Activated CD8-positive, alpha-beta T cell treated with anti-CD3 and anti-CD28 coated beads, Interleukin-2, amount 10 ng/mL, durations not matched to agents 7 days and 5 days (primary cell): ENCODE measurements around the gene HRAS. TPM values are rescaled to one million over a fixed set of nuclear protein-coding genes. Genes with fewer than 3 reads are reported as not detected.

Source experiments
- ATAC-seq: fragments of 150-1000 bp; cut with Tn5 transposase; one replicate; pipeline ENCODE4 v1.10.0; 2021; ENCODE audit warnings: moderate library complexity
- CTCF ChIA-PET: fragments of 350-600 bp; sonication (Branson Sonifier 250); formaldehyde crosslinking; loops from one replicate; lab custom pipeline; 2021; ENCODE audit warnings: antibody characterized with exemption; lab: Charles Lee
- POLR2A ChIA-PET: fragments of 350-600 bp; sonication (Branson Sonifier 250); formaldehyde crosslinking; loops from one replicate; lab custom pipeline; 2021; ENCODE audit warnings: antibody characterized with exemption; lab: Charles Lee
- DNase-seq: peaks from one replicate; pipeline ENCODE4 v3.0.0-alpha.2; 2020
- H3K27ac Mint-ChIP-seq: one replicate; pipeline ENCODE4 v1.8.0; 2021; ENCODE audit warnings: mild to moderate bottlenecking, mixed read lengths
- H3K27me3 Mint-ChIP-seq: one replicate; pipeline ENCODE4 v1.8.0; 2021; ENCODE audit warnings: low read depth, mixed read lengths
- H3K36me3 Mint-ChIP-seq: one replicate; pipeline ENCODE4 v1.8.0; 2021; ENCODE audit warnings: low read depth, mixed read lengths
- H3K4me1 Mint-ChIP-seq: one replicate; pipeline ENCODE4 v1.8.0; 2021; ENCODE audit warnings: low read depth, mixed read lengths
- H3K4me3 Mint-ChIP-seq: one replicate; pipeline ENCODE4 v1.8.0; 2021; ENCODE audit warnings: mild to moderate bottlenecking, mixed read lengths
- H3K9me3 Mint-ChIP-seq: one replicate; pipeline ENCODE4 v1.8.0; 2022; ENCODE audit warnings: mixed read lengths; ENCODE audit not compliant: insufficient read depth
- total RNA-seq, 2 experiments: library from RNA; stranded (reverse); gene quantifications; one replicate each; pipeline ENCODE4 v1.2.3, GENCODE V29; 2021

Gene HRAS
- total RNA-seq, 2 experiments from 2014 or later = 58.7 to 68.9 TPM

DNA sequence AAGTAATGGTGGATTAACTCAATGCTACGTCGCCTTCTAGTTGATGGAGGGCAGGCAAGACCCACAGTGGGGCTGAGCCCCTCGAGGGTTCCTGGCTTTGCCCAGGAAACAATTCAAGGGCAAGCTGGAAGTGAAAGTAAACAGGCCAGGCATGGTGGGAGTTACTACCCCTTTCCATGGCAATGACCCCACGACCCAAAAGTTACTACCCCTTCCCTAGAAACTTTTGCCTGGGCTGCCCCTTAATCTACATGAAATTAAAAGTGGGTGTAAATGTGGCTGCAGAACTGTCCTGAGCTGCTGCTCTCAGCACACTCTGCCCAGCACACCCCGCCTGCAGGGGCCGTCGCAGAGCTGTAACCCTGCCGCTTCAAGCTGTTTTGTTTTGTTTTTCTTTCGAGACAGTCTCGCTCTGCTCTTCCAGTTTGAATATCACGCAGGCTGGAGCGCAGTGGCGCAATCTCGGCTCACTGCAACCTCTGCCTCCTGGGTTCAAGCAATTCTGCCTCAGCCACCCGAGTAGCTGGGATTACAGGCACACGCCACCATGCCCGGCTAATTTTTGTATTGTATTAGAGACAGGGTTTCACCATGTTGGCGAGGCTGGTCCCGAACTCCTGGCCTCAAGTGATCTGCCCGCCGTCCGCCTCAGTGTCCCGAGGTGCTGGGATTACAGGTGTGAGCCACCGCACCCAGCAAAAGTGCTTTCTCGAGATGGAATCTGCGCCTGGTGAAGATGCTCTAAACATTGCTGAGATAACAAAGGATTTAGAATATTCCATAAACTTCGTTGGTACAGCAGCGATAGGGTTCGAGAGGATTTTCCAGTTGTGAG, 22.4 kb downstream of the HRAS start:
- no peaks in the 10 kb centered on the region for H3K27me3 Mint-ChIP-seq
- H3K4me3 Mint-ChIP-seq = no peak overlapping the region
- POLR2A ChIA-PET = no interaction called here
- peaks cover 9% of the 10 kb centered on the region for H3K4me1 Mint-ChIP-seq
- DNase-seq = no peak
- peaks cover 8% of the 10 kb centered on the region for H3K9me3 Mint-ChIP-seq
- H3K27ac Mint-ChIP-seq = no peak overlapping the region
- CTCF ChIA-PET = no interaction called here
- no peak for ATAC-seq
- H3K36me3 Mint-ChIP-seq = peaks cover 29% of the 10 kb centered on the region

DNA sequence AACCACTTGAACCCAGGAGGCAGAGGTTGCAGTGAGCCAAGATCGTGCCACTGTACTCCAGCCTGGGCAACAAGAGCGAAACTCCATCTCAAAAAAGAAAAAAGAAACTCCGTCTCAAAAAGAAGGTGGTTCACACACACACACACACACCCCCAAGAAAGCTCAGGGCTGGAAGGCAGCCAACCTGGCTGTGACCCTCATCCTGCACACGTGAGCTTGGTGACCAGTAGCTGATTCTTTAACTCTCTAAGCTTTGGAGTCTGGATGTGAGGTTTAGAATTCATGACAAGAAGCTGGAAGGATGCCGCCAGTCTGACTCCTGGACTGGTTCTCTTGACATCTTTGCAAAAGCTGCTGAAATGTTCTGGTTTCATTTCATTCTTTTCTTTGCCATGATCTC, 26.4 kb downstream of the HRAS start:
- H3K4me3 Mint-ChIP-seq = peak overlapping the region; percentile 25
- no peak for ATAC-seq
- no peak for DNase-seq
- no peak overlapping the region for H3K27ac Mint-ChIP-seq
- H3K9me3 Mint-ChIP-seq = no peaks in the 10 kb centered on the region
- peaks cover 23% of the 10 kb centered on the region for H3K36me3 Mint-ChIP-seq
- ChIA-PET POLR2A (interaction anchor here (0.7 kb wide), 1 partner anchor 122 kb away, joined by 4 read pairs; no protein-coding TSS in a partner anchor), CTCF (interaction anchor here (1.4 to 3.6 kb wide), 2 partner anchors 9 to 10 kb away, joined by 5 to 16 read pairs; no protein-coding TSS in a partner anchor)
- no peaks in the 10 kb centered on the region for H3K27me3 Mint-ChIP-seq
- H3K4me1 Mint-ChIP-seq = peaks cover 25% of the 10 kb centered on the region

DNA sequence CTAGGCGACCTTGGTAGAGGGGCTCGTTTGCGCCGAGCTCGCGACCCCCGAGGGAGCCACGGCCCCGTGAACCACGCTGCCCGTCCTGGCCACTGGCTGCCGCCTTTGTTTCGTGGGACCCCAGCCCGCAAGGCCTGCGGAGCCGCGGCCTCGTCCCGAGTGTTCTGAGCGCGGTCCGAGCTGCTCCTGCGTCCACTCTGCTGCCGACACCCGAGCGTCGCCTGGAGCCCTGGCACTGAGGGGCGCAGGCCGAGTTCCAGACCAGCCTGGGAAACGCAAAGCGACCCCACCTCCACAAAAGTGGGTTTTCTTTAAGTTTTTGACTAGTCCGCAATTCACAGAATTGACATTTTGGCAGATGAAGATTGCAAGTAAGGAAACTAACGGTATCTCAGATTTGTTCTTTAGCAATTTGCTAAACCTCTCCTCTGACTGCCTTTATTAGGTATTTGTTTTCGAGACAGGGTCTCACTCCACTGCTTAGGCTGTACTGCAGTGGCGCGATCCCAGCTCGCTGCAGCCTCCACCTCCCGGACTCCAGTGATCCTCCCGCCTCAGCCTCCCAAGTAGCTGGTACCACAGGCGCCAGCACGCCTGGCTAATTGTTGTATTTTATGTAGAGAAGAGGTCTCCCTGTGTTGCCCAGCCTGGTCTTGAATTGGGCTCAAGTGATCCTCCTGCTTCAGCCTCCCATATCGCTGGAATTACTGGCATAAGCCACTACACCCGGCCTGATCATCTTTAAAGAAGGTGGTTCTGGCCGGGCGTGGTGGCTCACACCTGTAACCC, 27.5 kb downstream of the HRAS start:
- no peak for DNase-seq
- Mint-ChIP-seq H3K27me3 (no peaks in the 10 kb centered on the region), H3K9me3 (no peaks in the 10 kb centered on the region), H3K27ac (peak overlapping the region; percentile 63), H3K4me3 (peak overlapping the region; percentile 96), H3K36me3 (peaks cover 20% of the 10 kb centered on the region), H3K4me1 (peaks cover 31% of the 10 kb centered on the region)
- ChIA-PET CTCF (interaction anchor here (3.6 to 3.7 kb wide), 2 partner anchors 11 to 58 kb away, joined by 15 to 16 read pairs; partner anchors contain the start of gene PTDSS2), POLR2A (no interaction called here)
- ATAC-seq = no peak

DNA sequence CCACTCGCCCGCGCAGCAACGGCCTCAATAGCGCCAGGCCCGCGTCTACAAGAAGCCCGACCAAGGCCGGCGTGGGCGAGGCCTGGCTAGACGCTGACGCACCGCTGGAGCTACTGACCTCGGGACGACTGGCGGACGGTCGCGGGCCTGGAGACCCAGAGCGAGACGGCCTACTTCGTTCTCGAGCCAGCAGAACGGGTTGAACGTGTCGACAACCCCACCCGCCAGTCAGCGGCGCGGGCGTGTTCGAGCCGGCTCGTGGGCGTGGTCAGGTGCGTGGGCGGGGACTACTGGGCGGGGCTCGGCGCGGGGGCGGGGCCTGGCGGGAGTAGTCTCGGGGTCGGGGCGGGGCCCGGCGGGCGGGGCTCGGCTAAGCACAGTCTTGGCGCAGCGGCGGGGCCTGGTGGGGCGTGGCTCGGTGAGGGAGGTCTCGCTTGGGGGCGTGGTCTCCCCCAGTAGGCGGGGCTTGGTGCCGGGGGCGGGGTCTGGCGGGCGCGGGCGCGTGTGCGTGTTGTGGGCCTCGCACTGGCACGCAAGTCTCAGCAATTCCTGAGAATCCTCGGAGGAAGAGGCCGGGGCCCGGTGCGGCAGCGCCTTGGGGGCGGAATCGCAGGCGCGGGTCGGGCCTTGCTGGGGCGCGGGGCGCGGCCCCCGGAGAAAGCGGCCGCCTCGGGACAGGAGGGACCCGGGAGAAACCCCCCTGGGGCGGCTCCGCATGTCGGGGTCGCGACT, 28.2 kb downstream of the HRAS start, which contains the start of gene RNH1:
Gene RNH1, minus strand, starts transcription at position 248 of the 732 bp plus-strand sequence. CDS start 5,080 bp downstream, outside the sequence.
- Mint-ChIP-seq H3K9me3 (no peaks in the 10 kb centered on the region), H3K36me3 (peaks cover 20% of the 10 kb centered on the region), H3K4me1 (peaks cover 31% of the 10 kb centered on the region), H3K27ac (peak within 1 kb of the TSS; percentile 99), H3K4me3 (peak within 1 kb of the TSS; percentile 96), H3K27me3 (no peaks in the 10 kb centered on the region)
- ChIA-PET POLR2A (interaction anchor here (0.7 to 1.6 kb wide), 13 partner anchors 9 to 240 kb away, joined by 3 to 8 read pairs (median 4); partner anchors contain the start of genes HRAS, PTDSS2, SIGIRR and TMEM80), CTCF (interaction anchor here (3.6 to 3.8 kb wide), 3 partner anchors 11 to 57 kb away, joined by 15 to 24 read pairs (median 16); partner anchors contain the start of gene PTDSS2)
- ATAC-seq = peak; percentile 81
- peak; percentile 99 for DNase-seq

DNA sequence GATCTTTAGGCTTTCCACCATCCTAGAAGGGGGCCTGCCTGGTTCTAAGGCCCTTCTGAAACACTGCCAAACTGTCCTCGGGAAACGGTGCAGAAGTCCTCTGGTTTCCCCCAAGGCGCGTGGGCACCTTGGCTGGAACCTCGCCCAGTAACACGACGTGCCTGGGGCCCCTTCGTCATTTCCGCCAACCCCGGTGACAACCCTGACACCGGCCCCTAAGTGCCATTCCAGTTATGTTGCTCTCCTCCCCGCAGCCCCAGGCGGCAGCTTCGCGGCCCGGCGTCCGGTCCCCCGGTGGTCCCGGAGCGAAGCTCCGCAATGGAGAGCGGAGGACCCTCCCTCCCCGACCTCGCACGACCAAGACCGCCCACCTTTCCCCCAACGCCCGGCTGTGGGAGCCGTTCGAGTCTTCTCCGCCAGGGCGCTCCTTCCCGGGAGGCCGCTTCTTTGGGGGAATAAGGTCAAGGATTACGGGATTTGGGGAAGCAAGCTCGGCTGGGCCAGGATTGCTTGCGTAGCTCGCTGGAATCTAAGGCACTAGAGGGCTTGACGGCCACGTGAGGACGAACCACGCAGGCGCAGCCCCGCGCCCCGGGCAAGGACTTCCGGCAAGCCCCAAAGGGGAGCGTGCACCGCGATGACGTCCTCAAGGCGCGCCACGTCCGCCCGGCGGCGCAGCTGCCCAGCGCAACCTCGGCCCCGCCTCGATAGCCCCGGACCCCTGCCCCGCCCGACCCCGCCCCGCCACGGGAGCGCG, 29.0 kb downstream of the HRAS start:
- H3K9me3 Mint-ChIP-seq = no peaks in the 10 kb centered on the region
- CTCF ChIA-PET = interaction anchor here (3.7 to 3.8 kb wide), 2 partner anchors 12 to 56 kb away, joined by 15 to 24 read pairs; partner anchors contain the start of gene PTDSS2
- no peaks in the 10 kb centered on the region for H3K27me3 Mint-ChIP-seq

DNA sequence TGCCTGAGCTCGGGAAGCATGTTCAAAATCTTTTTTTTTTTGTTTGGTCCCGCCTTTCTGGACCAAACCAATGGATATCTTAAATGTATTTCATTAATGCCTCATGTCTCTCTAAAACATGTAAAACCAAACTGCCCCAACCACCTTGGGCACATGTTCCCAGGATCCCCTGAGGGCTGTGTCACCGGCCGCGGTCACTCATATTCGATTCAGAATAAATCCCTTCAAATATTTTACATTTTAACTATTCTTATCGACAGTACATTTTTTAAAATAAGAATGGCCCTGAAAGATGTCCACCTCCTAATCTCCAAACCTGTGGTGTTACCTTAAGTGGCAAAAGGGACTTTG, 30.4 kb downstream of the HRAS start:
- peaks cover 29% of the 10 kb centered on the region for H3K4me1 Mint-ChIP-seq
- H3K27me3 Mint-ChIP-seq = no peaks in the 10 kb centered on the region
- H3K27ac Mint-ChIP-seq = peak overlapping the region; percentile 74
- CTCF ChIA-PET = interaction anchor here (0.7 to 3.8 kb wide), 3 partner anchors 14 to 55 kb away, joined by 3 to 24 read pairs (median 15); partner anchors contain the start of gene PTDSS2
- peak overlapping the region; percentile 96 for H3K4me3 Mint-ChIP-seq
- POLR2A ChIA-PET = no interaction called here
- ATAC-seq = no peak
- DNase-seq = no peak
- no peaks in the 10 kb centered on the region for H3K9me3 Mint-ChIP-seq
- peaks cover 25% of the 10 kb centered on the region for H3K36me3 Mint-ChIP-seq

More for the DNA sequence above, 29.0 kb downstream of the HRAS start:
- Mint-ChIP-seq H3K36me3 (peaks cover 20% of the 10 kb centered on the region), H3K27ac (peak overlapping the region; percentile 99), H3K4me1 (peaks cover 29% of the 10 kb centered on the region), H3K4me3 (peak overlapping the region; percentile 96)
- POLR2A ChIA-PET = interaction anchor here (0.6 to 1.6 kb wide), 14 partner anchors 9 to 239 kb away, joined by 3 to 8 read pairs (median 4); partner anchors contain the start of genes HRAS, PTDSS2, SIGIRR and TMEM80
- DNase-seq (peak; percentile 98), ATAC-seq (peak; percentile 81)

DNA sequence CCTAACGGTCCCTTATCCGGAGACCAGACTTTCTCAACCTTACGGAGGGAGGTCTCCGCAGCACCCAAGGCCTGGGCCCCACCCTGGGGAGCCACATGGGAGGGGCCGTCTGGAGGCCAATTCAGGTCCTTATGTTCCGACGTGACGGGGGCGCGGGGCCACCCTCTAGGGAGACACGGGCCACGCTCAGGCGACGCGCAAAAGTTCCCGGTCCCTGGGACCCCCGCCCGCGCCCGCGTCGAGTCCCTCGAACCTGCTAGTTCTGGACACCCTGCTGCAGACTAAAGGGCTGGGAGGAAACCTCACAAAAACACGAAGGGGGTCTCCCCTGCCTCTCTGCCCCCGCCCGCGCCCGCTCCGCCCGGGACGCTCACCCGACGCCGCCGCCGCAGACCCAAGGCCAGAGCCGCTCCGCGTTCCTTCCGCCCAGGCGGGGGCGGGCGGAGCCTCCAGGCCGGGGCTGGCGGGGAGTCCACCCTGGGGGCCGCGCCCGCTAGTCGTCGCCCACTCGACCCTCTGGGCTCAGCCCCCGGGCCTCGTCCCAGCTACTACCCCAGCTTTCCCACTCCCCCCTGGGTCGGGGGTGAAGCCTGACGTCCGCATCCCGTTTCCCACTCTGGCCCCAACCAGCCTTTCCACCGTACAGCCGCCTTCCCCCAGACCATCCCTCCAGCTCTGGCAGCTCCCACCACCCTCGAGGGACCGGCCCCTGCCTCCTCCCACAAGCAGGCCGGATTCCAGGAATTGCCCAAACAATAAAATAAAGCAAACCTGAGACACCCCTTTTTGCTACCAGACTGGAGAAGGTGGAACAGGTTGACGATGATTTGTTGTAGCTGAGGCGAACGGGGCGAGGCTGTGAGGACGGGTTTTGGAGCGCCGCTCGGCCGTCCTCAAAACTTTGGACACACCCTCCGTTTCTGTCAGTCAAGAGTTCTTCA, 31.1 kb downstream of the HRAS start:
- peak overlapping the region; percentile 96 for H3K4me3 Mint-ChIP-seq
- POLR2A ChIA-PET = no interaction called here

DNA sequence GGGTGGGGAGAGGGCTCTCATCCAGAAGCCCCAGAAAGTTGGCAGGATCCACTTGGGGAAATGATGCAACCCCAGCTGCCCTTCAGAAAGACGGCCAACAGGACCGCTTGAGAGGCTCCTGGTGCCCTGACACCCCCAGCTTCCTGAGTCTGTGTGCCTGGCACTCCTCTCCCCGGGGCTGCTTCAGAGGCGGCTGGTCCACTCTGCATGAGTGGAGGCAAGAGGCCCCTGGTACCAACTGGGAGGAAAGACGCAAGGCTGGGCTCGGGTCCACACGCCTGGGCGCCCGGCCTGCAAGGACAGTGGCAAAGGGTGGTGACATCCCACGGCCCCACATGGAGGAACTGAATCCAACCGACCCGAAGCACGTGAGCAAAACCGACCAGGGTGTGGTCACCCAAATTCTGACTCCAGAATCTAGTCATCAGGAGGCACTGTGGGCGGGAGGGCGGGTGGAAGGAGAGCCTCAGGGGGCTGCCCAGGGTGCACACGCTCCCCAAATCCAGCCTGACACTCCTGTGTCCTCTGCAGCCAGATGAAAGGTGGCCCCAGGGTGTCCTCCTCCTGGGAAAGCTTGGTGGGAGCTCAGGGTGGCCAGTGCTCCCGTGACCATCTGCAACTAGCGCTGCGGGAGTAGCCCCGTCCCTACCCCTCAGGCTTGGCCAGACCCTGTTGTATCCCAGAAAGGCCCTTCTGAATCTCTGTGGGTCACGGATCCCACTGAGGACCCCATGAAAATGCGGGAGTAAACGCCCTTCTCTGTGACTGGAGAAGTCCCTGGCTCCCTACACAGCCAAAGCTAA, 32.0 kb downstream of the HRAS start:
- ATAC-seq (no peak), DNase-seq (no peak)
- Mint-ChIP-seq H3K27me3 (no peaks in the 10 kb centered on the region), H3K36me3 (peaks cover 24% of the 10 kb centered on the region), H3K4me3 (peak overlapping the region; percentile 25), H3K9me3 (no peaks in the 10 kb centered on the region), H3K27ac (peak overlapping the region; percentile 55), H3K4me1 (peaks cover 29% of the 10 kb centered on the region)
- ChIA-PET POLR2A (no interaction called here), CTCF (interaction anchor here (3.8 kb wide), 1 partner anchor 15 kb away, joined by 24 read pairs; no protein-coding TSS in a partner anchor)

More for the DNA sequence above, 31.1 kb downstream of the HRAS start:
- CTCF ChIA-PET = interaction anchor here (0.7 to 3.8 kb wide), 3 partner anchors 14 to 54 kb away, joined by 3 to 24 read pairs (median 15); partner anchors contain the start of gene PTDSS2
- H3K27me3 Mint-ChIP-seq = no peaks in the 10 kb centered on the region
- DNase-seq = no peak
- H3K36me3 Mint-ChIP-seq = peaks cover 23% of the 10 kb centered on the region
- no peaks in the 10 kb centered on the region for H3K9me3 Mint-ChIP-seq
- ATAC-seq = no peak
- H3K4me1 Mint-ChIP-seq = peaks cover 29% of the 10 kb centered on the region
- H3K27ac Mint-ChIP-seq = peak overlapping the region; percentile 70
